Islet of Langerhans (tissue), 1 donor: ENCODE data around the gene ZDHHC19.
"Not testable (repeated sequence)": the region's sequence is repeated elsewhere in the genome, so short reads cannot be mapped to it uniquely, and the experiment has no call there.

Source experiments
- FAIRE-seq: peaks from one replicate; lab custom pipeline; 2011; peaks lifted over from hg19 to GRCh38; lab: Jason Lieb, UNC

ZDHHC19 gene

DNA sequence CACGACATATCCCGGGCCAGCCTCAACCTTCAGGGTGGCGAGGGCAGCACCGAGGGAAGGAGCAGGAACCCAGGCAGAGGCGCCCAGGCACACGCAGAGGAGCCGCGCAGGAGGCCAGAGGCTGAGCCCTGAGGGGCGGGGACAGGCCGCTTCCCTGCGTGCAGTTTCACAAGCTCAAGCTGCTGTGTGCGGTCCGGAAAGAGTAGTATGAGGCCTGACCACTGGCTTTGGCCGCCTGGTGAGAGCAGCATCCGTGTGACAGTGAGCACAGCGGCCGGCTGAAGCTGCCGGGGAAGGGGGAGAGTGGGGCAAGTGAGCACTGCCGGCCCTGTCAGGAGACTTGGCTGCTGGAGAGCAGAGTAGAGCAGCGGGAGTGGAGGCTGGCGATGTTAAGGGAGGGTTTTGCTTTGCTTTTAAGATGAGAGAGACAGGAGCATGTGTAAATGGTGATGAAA, 8.7 kb downstream of the ZDHHC19 start:
- no peak for FAIRE-seq

DNA sequence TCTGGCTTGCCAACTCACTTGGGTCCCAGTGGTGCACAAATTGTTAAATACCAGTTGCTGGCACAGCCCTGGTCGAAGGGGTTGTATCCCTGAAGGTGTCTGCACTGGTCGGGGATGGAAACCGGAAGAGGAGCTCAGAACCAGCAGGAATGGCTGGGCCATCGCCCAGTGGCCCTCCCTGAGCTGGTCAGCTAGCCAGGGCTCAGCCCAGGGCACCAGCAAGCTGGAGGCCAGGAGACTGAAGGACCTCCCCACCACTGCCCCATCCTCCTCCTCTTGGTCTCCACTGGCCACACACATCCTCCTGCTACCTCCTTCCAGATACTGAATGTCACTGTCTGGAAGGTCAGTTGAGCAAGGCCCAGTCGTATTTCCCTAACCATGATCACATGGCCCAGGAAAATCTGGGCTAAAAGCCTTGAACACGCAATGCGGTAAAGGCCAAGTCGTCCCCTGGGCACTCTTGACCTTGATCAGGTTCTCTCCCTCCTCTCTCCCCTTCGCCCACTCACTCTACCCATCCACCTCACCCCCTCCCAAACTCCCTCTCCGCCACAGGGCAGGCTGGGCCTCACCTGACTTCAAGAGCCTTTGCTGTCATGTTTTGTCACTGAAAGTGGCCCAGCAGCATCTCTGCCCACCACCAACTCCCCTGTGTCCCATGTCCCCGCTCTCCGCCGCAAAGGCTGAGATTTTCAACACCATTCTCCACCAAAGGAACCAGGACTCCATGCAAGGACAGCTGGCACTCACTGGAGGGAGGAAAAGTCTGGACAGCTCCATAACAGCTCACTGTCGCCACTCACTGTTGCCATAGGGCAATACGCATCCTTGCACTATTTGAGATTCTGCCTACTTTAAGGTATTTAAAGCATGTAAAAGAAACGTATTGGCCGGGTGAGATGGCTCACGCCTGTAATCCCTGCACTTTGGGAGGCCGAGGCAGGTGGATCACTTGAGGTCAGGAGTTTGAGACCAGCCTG, 12.1 kb downstream of the ZDHHC19 start:
- no peak for FAIRE-seq

DNA sequence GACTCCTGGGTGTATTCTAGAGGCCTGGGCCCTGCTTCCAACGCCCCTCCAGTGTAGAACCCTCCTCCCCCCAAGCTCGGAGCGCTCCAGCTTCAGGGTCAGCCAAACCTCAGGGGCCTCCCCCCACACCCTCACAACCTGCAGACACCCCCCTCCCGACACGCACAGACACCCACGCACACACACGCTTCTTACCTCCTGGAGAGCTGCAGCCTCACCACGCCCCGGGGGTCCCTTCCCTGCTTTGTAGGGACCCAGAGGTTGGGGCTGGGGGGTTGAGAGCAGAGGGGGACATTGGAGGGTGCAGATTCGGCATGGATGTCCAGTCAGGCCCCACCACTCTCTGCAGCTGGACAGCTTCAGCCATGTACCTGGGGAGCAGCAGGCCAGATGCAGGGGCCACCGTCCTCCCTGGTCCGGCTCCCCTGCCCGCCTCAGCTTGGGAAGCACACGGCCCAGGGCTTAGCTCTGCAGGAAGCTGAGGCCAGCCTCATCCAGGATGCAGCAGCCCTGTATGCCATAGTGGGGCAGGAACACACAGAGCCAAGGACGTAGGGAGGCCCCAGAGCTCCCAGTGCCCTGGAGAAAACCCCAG, 13.0 kb downstream of the ZDHHC19 start:
- no peak for FAIRE-seq

DNA sequence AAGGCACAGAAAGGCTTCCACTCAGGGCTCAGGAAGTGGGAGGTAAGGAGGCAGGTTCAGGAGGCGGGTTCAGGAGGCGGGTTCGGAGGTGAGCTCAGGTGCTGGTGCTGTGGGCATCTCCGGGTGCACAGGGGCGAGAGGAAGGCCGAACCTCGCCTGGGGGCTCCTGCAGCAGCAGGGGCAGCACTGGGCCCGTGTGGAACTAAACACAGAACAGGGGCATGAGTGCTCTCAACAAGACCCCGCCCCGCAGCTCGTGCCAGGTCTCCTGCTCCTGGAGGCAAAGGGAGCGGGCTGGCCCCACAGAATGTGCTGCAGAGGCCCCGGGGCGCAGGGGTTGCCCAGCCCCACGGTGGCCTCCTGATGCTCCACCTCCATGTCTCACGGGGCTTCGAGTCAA, 13.7 kb downstream of the ZDHHC19 start:
- FAIRE-seq: no peak

DNA sequence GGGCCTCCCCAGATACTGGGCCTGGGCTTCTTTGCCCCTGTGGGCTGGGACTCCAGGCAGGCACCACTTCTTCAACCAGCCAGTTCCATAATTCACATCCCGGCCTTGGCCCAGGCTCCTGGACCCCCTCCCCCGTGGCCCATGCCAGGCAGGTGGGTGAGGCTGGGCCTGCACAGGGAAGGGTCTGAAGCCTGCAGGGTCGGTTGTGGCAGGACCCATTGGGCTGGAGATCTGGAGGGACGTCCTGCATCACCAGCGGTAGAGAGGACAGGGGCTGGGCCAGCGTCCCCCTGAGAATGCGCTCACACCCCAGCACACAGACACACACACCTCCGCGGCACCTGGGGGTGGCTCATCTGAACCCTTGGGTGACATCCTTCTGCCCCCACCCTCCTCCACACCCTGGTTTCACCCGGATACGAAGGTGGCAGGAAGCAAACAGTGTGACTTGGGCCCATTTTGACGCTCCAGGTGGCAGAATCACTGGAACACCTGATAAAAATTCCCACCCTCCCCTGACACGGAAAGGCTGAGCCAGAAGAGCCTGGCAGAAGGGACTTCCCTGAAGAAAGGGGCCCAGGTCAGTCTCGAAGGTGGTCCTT, 15.4 kb downstream of the ZDHHC19 start:
- FAIRE-seq: no peak

DNA sequence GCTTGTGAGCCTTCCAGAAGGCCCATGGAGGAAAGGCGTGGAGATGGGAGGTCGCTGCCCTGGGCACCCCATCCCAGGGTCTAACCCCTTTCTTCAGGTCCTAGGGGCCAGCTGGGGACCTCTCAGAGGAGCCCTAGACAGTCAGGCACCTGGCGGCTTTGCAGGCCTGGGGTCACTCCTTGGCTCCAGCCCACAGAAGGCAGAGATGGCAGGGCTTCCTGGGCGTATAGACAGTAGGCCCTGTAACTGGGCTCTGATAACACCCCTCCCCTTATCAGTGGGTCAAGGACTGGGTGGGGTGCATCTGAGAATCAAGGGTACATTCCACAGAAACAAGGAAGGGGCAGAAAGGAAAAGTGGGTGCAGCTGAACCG, 16.7 kb downstream of the ZDHHC19 start:
- no peak for FAIRE-seq

DNA sequence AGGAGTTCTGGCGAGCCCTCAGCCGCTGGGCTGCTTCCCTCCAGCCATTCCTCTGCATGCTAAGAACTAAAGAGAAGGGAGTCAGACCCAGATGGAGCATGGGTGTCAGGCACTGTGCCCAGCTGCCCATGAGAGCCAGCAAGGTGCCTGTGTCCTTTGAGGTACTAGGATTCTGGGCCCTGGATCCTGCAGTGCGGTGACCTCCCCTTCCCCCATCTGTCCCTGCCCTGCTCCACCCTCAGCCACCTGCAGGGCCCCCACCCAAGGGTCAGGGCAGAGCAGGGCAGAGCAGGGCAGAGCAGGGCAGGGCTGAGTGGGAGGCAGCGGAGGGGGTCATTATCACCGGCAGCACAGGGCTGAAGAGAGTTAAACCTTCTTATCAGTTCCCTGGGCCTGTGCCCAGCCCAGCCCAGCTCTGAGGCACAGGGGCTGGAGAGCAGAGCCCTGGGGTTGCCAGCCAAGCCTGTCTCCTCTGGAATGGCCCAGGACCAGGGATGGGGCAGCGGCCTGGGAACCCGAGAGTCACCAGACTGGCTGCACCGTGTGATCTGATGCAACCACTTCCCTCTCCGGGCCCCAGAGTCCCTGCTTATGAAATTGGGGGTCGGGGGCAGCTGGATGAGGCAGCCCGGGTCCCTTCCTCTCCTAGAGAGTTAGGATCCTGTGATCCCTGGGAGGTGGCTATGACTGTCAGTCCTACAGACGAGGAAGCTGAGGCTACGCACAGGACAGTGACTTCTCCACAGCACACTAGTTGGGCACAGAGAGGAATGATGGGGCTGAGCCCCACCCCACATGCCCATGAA, 17.3 kb downstream of the ZDHHC19 start:
- FAIRE-seq: no peak

DNA sequence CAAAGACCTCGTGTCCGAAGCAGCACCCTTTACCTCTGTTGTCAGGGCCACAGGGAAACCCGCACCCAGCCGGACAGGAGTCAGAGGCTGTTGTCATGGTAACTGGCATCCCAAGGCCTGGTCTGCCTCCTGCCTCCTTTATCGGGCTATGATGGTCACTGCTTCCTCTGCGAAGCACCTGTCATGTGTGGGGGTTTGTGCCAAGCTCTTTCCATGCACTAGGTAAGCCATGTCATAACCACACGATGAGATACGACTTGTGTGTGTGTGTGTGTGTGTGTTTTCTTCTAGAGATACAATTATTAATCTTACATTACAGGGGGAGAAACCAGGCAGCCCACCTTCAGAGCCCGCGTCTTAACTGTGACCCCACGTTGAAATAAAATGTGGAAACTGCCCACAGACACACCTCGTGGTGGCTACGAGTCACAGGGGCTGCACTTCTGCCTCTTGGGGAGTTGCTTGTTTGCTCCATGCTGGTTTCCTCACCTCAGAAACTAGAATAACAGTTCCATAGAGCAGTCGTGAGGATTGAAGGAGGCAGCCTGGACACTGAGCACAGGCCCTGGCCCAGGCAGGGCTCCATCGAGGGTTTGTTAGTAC, 18.0 kb downstream of the ZDHHC19 start:
- no peak for FAIRE-seq

DNA sequence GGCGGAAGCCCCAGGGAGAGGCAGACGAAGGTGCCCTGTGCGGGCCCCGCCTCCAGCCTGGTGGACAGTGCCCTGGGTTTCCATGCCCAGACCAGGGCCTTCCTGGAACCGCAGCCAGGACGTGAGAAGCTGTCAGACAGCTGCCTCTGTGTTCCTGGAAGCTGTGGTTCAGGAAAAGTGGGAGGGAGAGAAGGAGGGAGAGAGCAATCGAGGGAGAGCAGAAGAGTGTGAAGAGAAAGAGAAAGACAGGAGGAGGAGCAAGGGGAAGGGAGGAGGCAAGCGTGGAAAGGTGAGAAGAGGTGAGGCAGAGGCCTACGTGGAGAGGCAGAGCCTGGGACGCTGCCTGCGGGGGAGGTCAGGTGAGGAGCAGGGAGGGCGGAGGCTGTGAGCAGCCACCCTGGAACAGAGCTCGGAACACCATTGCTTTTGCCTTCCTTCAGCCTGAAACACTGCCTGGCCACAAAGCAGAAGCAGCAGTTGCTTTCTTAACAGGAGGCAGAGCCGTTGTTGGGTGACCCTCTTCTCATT, 18.6 kb downstream of the ZDHHC19 start:
- FAIRE-seq: no peak

DNA sequence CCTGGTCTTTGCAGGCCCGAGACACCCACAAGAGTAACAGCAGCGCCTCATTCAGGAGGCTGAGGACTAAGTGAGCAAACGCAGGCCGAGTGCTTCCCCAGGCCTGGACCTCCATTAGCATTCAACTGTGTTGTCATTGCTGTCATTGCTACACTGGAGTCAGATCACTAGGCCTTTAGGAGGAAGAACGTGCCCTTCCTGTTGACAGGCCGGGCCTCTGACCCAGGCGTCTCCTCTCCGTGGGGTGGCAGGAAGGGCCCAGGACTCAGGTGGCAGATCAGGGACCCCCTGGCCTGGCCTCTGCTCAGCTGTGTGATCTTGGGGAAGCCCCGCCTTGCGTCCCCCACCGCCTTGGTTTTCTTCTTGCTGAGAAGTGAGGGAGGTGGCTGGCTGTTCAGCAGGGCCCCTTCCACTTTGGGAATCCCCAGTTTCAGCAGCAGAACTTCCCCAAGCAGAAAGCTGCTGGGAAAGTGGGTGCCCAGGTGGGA, 19.1 kb downstream of the ZDHHC19 start:
- FAIRE-seq: no peak

DNA sequence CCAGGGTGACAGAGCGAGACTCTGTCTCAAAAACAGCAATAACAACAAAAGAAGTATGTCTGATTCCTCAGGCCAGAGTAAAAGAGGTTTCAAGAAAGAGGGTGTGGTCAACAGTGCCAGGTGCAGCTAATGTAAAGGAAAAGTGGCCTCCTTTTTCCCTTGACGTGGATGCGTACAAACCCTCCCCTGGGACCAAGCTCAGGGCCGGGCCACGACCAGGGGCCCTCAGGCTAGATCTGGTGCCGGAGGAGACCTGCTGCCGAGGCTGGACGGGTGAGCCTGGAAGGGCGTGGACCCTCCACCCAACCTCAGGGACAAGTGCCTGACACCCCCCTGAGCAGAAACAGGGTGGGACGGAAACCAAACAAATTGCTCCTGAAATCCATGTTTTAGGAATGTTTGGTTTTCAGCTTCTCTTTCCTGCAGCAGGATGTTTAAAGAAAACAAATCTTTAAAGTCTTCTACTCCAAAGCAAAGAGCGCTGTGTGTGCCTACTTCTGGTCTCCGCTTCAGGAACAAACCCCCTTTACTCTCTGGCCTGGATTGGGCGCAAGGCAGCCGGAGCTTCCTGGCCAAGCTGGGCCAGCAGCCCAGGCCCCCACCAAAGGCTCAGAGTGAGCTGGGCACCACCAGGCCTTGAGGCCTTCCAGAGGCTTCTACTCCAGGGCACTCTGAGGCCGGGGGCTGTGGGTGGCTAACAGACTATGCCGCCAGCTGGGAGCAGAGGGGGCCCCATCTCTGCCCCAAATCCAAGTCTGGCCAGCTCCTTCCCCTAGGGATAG, 21.4 kb downstream of the ZDHHC19 start:
- no peak for FAIRE-seq

DNA sequence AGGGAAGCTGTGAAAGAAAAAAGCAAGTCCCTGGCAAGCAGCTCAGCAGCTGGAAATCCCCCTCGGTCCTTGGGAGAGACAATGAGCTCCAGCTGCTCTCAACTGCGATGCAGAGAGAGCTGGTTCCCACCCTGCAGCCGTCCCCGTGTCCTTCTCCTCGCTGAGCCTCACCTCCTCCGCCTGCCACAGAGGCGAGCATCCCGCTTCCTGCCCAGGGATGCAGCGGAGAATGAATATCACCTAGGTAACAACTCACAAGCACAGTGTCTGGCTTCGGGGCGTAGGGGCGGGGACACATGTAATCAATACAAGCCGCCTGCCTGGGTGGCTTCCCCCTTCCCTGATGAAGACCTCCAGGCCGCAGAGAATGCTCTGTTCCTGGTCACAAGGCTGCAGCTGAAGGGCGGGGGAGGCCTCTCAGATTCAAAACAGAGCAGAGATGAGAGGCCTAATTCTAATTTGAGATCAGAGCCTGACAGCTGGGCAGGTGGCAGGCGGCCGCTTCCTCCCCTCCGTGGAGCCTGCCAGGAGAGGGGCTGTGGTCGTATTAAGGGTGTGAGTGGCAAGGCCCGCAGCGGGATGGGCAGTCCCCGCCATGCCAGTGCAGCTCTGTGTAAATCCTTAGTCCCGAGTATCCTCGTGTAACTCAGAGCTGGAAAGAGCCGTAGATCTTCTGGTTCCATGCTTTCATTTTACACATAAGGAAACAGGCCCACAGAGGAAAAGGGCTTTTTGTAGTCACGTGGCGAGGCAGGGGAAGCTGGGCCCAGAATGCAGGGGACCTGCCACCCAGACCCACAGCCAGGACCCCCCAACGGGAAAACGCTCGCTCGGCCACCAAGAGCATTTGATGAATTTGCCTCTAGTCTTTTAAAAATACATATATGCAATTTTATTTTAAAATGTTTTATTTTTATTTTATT, 24.3 kb downstream of the ZDHHC19 start:
- FAIRE-seq: no peak

DNA sequence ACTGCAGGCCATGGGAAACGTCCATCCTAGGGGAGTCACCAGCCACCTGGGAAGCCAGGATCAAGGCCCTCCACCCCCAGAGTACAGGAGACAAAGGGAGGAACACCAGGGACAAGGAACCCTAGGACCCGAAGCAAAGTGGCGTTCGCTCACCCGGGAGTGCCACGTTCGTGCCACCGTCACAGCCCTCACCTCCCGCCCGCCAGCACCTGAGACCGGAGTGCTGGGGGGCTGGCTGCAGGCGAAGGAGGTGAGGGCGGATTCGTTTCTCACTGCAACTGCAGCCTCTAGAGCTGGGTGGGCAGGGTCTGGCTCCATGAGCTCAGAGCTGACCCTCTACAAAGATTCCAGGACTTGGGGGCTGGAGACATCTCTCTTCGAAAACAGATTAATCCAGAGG, 26.3 kb downstream of the ZDHHC19 start:
- no peak for FAIRE-seq

DNA sequence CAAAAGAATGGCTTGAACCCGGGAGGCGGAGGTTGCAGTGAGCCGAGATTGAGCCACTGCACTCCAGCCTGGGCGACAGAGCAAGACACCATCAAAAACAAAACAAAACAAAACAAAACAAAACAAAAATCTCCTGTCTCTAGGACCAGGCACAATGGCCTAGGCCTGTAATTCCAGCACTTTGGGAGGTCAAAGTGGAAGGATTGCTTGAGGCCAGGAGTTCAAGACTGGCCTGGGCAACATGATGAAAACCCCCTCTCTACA, 27.1 kb downstream of the ZDHHC19 start:
- not testable (repeated sequence) for FAIRE-seq

DNA sequence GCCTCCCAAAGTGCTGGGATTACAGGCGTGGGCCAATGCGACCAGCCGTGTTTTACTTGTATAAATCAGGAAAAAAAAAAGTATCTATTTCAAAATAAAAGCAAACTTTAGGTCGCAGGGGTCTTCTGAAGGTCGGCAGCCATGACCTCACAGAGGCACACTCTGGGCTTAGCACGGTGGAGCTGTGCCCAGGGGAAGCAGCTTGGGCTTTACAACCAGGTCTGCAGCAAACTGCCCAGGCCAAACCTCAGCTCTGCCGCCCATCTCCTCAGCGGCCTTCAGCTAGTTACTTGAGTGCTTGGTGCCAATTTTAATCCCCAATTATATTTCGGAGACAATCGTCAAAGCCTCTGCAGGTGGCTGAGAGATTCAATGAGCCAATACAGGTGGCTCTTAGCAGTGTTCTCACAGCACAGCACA, 30.1 kb downstream of the ZDHHC19 start:
- FAIRE-seq: no peak

DNA sequence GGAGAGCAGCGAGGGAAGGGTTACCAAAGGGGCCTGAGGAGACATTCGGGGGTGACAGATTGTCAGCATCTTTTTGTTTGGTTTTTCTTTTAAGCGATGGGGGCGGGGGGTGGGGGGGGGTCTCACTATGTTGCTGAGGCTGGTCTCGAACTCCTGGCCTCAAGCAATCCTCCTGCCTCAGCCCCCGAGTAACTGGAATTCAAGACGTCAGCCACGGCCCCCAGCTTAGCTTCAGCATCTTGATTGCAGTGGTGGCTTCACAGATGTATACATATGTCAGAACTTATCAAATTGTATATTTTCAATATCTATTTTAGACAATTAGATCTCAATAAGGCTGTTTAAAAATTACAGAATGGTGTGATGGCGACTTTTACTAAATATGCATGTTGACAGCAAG, 30.9 kb downstream of the ZDHHC19 start:
- FAIRE-seq: no peak

DNA sequence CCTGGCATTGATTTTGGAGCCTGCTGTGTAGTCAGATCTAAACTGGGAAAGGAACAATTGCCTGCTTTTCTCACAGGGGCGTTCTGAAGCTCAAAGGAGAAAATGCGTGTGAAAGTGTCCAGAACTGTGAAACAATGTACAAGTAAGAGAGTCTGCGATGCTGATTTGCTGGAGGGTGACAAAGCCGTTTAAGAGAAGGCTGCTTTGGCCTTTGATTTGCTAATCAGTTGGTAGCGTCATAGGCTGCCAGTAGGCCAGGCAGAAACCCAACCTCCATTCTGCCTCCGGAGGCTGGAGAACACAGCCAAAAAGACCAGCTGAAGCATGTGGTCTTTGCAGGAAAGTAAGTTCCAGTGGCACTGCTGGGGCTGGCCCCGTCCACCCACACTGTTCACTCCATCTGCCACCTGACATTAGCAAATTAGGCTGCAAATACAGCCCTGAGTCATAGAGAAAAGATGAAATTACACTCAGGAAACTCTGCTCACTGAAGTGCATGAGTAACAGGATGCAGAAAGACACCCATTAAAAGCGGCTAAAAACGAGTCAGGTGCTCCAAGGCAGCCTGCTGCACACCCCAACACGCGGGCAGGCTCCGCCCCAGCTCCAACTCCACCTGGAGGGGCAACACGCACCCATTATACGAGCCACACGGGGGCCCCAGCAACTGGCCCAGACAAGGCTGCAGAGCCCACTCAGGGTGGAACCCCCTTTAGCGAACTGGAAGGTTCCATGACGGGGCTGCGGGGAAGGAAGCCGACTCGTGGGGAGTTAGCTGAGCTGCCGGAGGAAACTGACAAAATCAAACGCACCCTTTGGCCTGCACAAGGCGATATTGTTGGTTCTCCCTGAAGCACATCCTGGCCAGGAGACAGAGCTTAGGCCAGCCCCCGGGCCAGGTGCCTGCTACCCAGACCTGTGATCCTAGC, 31.6 kb downstream of the ZDHHC19 start:
- FAIRE-seq: no peak

DNA sequence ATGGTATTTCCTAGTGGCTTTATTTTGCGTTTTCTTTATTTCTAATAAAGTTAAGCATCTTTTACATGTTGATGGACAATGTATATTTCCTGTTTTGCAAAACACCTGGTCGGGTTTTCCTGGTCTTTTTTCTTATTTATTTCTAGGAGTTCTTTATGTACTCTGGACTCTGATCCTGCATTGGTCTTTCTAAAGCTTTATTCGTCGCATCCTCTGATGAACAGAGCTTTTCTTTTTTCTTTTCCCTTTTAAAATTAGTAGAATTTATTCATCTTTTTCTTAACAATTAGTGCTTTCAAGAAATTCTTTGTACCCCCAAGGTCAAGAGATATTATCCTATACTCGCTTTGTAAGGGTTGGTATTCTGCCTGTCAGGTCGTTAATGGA, 32.2 kb downstream of the ZDHHC19 start:
- FAIRE-seq: no peak

DNA sequence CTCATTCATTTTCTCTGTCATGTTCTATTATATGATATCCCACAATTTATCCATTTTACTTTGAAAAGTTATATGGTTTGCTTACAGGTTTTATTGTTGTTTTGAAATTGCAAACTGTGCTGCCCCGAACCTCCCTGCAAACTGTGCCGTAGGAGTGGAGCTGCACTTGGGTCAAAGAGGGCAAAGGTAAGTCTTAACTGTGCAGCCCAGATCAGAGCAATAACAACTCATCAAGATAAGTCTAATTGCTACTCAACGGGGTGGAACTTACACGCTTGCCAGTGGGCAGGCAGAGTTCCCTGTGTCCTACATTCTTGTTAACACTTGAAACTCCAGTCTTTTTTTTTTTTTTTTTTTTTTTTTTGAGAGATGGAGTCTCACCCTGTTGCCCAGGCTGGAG, 33.2 kb downstream of the ZDHHC19 start:
- FAIRE-seq: no peak
